ENCODE measurements around the gene KLHL22.
A peak's percentile ranks its signal among the peaks of the same experiment; 100 is the strongest.

DNA sequence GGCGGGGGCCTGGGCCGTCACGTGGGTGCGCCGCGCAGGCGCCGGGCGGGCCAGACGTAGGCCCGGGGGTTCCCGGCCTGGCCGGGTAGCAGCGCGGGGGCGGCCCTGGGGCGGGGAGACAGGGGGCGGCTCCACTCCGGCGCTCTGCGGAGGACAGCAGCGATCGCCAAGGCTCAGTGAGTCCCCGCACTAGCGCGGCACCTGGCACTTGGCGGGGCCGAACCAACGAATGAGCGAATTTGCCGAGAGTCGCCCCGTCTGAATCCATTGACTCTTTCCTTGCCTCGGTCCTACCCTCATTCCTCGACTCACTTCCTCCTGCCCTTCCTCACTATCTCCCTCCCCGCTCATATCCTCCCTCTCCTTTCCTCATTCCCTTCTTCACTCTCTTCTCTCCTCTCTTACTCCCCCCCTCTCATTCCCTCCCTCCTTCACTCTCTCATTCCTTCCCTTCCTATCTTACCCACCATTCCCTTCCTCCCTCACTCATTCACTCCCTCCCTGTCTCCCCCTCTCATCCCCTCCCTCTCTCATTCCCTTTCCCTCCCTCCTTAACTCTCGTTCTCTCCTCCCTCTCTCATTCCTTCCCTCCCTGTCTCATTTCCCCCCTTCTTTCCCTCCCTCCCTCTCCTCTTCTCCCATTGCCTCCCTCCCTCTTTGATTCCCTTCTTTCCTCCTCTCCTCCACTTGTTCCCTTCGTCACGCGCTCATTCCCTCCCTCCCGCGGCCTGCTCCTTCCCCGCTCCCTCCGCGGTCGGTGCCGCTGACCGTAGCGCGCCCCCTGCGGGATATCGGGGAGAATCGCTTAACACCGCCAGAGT, 476 bp upstream of the KLHL22 start:
- TF ChIP-seq CTCF (IDR thresholded peaks at IDR 0.05) (peak; percentile 91), SIN3A (IDR thresholded peaks at IDR 0.05; ENCODE audit: borderline replicate concordance, insufficient read depth, low read depth, low read length) (peak; percentile 67; the same call in 1 of the 2 replicates), POLR2AphosphoS5 (IDR thresholded peaks at IDR 0.05; ENCODE audit: low read depth, low read length) (peak; percentile 79), REST (IDR thresholded peaks at IDR 0.05; ENCODE audit: insufficient read depth in 1 of 2, low read depth in 2 of 2, low read length in 1 of 2) (no peak), TCF7L2 (IDR thresholded peaks at IDR 0.05; ENCODE audit: low read depth, low read length) (no peak)

Measured in Panc1 (cell line).